Lung (tissue), 12 donors: ENCODE measurements around the gene COG1. TPM values are rescaled to one million over a fixed set of nuclear protein-coding genes. Genes with fewer than 3 reads are reported as not detected.

Experiments
- ATAC-seq: fragments of 200-7000 bp; cut with Tn5 transposase; one replicate; pipeline ENCODE4 v1.9.1; 2020; ENCODE audit warnings: moderate number of reproducible peaks; ENCODE audit not compliant: insufficient read depth, low FRiP score
- DNase-seq, 3 donors: peaks; one replicate each; pipeline ENCODE4 v3.0.0-alpha.2; 2013 to 2017
- H3K27ac ChIP-seq, 2 donors: one replicate each; pipeline ENCODE4 v1.5.1; 2013; ENCODE audit warnings: mild to moderate bottlenecking in 2 of 2, moderate library complexity in 2 of 2, control low read depth in 1 of 2, inconsistent platforms in 1 of 2, low read depth in 1 of 2, low read length in 1 of 2
- H3K27me3 ChIP-seq, 3 donors: one replicate each; pipeline ENCODE4 v1.5.1; 2013; ENCODE audit warnings: low read length in 2 of 3; ENCODE audit not compliant: control insufficient read depth in 3 of 3, insufficient read depth in 3 of 3
- H3K36me3 ChIP-seq, 4 donors: one replicate each; pipeline ENCODE4 v1.5.1; 2013; ENCODE audit warnings: low read length in 4 of 4, mild to moderate bottlenecking in 1 of 4, moderate library complexity in 1 of 4; ENCODE audit not compliant: control insufficient read depth in 4 of 4, insufficient read depth in 4 of 4
- H3K4me1 ChIP-seq, 5 donors: one replicate each; pipeline ENCODE4 v1.5.1; 2013; ENCODE audit warnings: low read length in 5 of 5, mild to moderate bottlenecking in 2 of 5, moderate library complexity in 1 of 5; ENCODE audit not compliant: control insufficient read depth in 5 of 5, insufficient read depth in 5 of 5
- H3K4me3 ChIP-seq: one replicate; pipeline ENCODE4 v1.5.1; 2013; ENCODE audit warnings: mild to moderate bottlenecking, control low read depth, moderate library complexity
- H3K9ac ChIP-seq, 2 donors: one replicate each; pipeline ENCODE4 v1.5.1; 2013; ENCODE audit warnings: low read length in 2 of 2, control low read depth in 1 of 2; ENCODE audit not compliant: insufficient read depth in 1 of 2
- H3K9me3 ChIP-seq, 4 donors: one replicate each; pipeline ENCODE4 v1.5.1; 2013; ENCODE audit warnings: low read length in 3 of 4, mild to moderate bottlenecking in 1 of 4, moderate library complexity in 1 of 4; ENCODE audit not compliant: control insufficient read depth in 4 of 4, insufficient read depth in 3 of 4
- WGBS, 2 donors: extraction: QIAGEN DNeasy Blood & Tissue Kit; methylation state at CpG; one replicate each; pipeline ENCODE4 v1.1.7; 2013; 5-methylcytosine and 5-hydroxymethylcytosine counted together
- polyA plus RNA-seq, 2 donors: library from polyadenylated mRNA; stranded (reverse); fragments of 200-250 nt; gene quantifications; one replicate each; pipeline ENCODE4 v1.2.1, GENCODE V29; 2013
- total RNA-seq, 2 donors: library from RNA; depleted of rRNA in 1 of 2; stranded (reverse); fragments of >200 nt in 1 of 2; gene quantifications; one replicate each; pipeline ENCODE4 v1.2.1, GENCODE V29; 2014 to 2021
- TF ChIP-seq, protein P1 (sequence below): IDR thresholded peaks from 2 replicates; pipeline ENCODE4 v1.5.1; 2012; ENCODE audit warnings: mild to moderate bottlenecking; ENCODE audit errors: control extremely low read depth, extremely low read depth
- donor health status: control.
- donor health status: control.
- donor health status: Bipolar disorder and iron deficiency.
- donor health status: healthy.
- donor health status: DM: yes; HTN: yes; CAD: no.

Gene COG1
- total and polyA plus RNA-seq, 4 donors, result 13.3 to 41.2 (median 21.1) TPM

DNA sequence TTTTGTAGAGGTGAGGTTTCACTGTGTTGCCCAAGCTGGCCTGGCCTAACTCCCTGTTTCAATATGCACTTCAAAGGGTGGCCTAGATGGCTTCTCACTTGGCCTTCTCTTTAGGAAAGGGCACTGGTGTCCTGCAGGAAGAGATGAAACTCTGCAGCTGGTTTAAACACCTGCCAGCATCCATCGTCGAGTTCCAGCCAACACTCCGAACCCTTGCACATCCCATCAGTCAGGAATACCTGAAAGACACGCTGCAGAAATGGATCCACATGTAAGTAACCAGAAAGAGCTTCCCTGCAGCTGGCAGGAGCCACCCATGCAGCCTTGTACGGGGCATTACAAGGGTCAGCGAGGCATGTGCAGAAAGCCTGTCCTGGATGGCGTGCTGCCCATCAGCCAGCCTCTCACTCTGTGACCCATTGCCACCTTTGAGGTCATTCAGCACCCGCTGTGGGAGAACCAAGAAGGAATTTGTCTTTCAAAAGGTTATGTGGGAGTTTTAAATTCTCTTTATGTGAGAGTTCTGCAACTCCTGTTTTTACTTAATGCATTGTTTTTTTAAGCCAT, 7.0 kb downstream of the COG1 start:
- peaks cover 25 to 65% (median 49%) of the 10 kb centered on the region in 4 donors for H3K36me3 ChIP-seq
- H3K4me3 ChIP-seq, result no peak overlapping the region
- no peaks in the 10 kb centered on the region for H3K27me3 ChIP-seq
- WGBS, 2 donors, result 95 to 99% methylated on average over 8 of the region's 8 CpGs
- H3K9ac ChIP-seq, result no peak overlapping the region
- DNase-seq (no peak), ATAC-seq (no peak)
- H3K9me3 ChIP-seq, result no peaks in the 10 kb centered on the region
- no peak overlapping the region for H3K27ac ChIP-seq
- peaks cover 0 to 5% (median 0%) of the 10 kb centered on the region in 5 donors for H3K4me1 ChIP-seq
- TF ChIP-seq, protein P1, sequence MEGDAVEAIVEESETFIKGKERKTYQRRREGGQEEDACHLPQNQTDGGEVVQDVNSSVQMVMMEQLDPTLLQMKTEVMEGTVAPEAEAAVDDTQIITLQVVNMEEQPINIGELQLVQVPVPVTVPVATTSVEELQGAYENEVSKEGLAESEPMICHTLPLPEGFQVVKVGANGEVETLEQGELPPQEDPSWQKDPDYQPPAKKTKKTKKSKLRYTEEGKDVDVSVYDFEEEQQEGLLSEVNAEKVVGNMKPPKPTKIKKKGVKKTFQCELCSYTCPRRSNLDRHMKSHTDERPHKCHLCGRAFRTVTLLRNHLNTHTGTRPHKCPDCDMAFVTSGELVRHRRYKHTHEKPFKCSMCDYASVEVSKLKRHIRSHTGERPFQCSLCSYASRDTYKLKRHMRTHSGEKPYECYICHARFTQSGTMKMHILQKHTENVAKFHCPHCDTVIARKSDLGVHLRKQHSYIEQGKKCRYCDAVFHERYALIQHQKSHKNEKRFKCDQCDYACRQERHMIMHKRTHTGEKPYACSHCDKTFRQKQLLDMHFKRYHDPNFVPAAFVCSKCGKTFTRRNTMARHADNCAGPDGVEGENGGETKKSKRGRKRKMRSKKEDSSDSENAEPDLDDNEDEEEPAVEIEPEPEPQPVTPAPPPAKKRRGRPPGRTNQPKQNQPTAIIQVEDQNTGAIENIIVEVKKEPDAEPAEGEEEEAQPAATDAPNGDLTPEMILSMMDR, result no peak

DNA sequence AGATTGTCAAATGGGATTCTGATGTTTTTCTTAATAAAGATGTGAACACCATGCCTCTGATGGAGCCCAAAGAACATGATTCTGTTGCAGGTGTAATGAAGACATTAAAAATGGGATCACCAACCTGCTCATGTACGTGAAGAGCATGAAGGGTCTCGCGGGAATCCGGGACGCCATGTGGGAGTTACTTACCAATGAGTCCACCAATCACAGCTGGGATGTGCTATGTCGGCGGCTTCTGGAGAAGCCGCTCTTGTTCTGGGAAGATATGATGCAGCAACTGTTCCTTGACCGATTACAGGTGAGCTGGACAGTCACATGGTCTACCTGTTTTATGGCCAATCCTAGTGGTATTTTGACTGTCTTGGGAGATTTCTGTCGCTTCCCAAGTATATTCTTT, 7.6 kb downstream of the COG1 start:
- Histone ChIP-seq H3K4me3 (no peak overlapping the region), H3K36me3 (peaks cover 26 to 68% (median 50%) of the 10 kb centered on the region in 4 donors), H3K9ac (no peak overlapping the region), H3K4me1 (peaks cover 0 to 5% (median 0%) of the 10 kb centered on the region in 5 donors), H3K27ac (no peak overlapping the region), H3K9me3 (no peaks in the 10 kb centered on the region), H3K27me3 (no peaks in the 10 kb centered on the region)
- ATAC-seq, result no peak
- TF ChIP-seq, protein P1, result no peak
- no peak for DNase-seq
- 87 to 92% methylated on average over 10 of the region's 10 CpGs for WGBS, 2 donors

DNA sequence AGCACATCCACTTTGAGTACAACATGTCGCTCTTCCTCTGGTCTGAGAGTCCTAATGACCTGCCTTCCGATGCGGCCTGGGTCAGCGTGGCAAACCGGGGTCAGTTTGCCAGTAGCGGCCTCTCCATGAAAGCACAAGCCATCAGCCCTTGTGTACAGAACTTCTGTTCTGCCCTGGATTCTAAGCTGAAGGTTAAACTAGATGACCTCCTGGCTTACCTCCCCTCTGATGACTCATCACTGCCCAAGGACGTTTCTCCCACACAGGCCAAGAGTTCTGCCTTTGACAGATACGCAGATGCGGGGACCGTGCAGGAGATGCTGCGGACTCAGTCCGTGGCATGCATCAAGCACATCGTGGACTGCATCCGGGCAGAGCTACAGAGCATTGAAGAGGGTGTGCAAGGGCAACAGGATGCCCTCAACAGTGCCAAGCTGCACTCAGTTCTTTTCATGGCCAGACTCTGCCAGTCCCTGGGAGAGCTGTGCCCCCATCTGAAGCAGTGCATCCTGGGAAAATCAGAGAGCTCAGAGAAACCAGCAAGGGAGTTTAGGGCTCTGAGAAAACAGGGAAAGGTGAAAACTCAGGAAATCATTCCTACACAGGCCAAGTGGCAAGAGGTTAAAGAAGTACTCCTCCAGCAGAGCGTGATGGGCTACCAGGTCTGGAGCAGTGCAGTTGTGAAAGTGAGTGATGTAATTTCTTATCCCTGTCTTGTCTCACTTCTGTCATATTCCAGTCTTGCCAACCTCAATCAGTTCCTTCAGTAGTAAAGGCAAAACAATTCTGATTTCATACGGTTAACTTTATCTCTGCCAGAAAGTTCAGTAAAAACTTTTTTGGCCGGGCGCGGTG, 8.6 kb downstream of the COG1 start:
- H3K4me3 ChIP-seq, result no peak overlapping the region
- no peak overlapping the region for H3K9ac ChIP-seq
- H3K27me3 ChIP-seq, result no peaks in the 10 kb centered on the region
- ATAC-seq, result no peak
- 90 to 91% methylated on average over 19 of the region's 19 CpGs for whole genome bisulfite sequencing, 2 donors
- H3K4me1 ChIP-seq, result peaks cover 0 to 5% (median 0%) of the 10 kb centered on the region in 5 donors
- TF ChIP-seq, protein P1, result no peak
- no peaks in the 10 kb centered on the region for H3K9me3 ChIP-seq
- no peak for DNase-seq
- peaks cover 29 to 69% (median 57%) of the 10 kb centered on the region in 4 donors for H3K36me3 ChIP-seq
- no peak overlapping the region for H3K27ac ChIP-seq
